NCI-H1048 (cell line): Measurements from ENCODE around the gene RBM44.

Source experiments
- DNase-seq: peaks from one replicate; lab custom pipeline; 2025; lab: John Stamatoyannopoulos, UW

RBM44 gene

DNA sequence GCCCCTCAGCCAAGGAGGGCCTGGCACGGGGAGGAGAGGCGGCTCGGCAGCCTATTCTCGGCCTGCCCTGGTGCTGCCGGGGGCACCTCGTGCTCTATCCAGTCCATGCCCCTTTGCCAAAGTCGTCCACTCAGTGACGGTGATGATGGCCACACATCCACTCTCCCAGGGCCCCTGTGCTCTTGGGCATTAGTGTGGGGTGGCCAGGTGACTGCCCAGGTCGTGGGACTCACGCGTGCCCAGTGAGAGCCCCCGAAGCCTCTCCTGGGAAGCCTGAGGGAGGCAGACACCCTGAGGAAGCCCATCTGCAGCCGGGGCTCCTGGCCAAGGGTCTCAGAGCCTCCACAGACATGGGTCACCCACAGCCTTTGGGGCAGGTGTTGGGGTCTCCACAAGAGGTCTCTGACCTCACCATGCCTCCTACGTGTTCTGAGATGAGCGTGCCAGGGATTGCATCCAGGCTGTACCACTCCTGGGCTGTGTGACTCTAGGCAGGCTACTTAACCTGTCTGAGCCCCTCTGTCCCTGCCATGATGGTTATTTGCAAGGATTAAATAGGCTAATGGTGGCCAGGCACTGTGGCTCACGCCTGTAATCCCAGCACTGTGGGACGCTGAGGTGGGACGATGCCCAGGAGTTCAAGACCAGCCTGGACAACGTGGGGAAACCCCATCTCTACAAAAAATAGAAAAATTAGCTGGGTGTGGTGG lies 73.8 kb downstream of the RBM44 start:
- DNase-seq, result no peak

DNA sequence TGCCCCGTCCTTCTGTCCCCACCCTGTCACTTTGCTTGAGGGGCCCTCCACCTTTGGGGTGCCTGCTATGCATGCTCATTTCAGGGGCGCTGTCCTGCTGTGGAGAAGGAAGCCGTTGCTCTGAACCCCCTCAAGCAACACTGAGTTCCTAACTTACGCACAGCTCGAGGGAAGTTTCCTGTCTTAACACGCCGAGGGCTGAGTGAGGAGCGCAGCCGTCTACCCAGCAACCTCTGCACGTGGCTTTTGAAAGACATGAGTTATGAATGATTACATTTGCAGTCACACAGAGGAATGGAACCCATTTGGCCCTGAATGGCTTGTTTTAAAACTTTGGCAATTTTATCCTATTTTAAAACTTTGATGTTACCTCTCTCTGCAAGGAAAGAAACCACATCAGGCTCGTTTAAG lies 74.8 kb downstream of the RBM44 start:
- no peak for DNase-seq

DNA sequence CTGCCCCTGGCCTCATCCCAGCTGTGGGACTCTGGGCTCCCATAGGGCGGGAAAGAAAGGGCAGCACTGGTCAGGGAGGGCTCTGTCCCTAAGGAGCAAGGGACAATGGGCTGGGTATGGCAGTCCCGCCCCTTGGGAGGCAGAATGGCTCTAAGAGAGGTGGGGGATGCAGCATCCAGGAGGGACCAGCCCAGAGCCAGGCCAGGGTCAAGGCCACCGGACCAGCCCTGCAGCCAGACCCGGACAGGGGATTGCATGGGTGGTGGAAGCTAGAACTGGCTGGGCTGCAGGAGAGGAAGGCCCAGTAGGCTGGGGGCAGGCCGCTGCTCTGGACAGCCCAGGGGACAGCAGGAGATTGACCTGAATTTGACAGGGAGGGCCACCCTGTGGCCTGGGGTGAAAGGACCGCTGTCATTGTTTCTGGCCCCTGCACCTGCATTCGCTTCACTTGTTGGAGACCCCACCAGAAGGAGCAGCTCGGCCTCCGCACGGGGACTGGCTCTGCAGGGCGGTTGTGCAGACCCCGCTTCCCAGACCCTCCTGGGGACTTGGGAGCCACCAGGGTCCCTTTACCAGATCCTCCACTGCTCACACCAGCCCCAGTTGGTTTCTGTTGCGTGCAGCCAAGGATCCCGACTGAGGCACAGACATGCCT lies 75.4 kb downstream of the RBM44 start:
- DNase-seq, result no peak

DNA sequence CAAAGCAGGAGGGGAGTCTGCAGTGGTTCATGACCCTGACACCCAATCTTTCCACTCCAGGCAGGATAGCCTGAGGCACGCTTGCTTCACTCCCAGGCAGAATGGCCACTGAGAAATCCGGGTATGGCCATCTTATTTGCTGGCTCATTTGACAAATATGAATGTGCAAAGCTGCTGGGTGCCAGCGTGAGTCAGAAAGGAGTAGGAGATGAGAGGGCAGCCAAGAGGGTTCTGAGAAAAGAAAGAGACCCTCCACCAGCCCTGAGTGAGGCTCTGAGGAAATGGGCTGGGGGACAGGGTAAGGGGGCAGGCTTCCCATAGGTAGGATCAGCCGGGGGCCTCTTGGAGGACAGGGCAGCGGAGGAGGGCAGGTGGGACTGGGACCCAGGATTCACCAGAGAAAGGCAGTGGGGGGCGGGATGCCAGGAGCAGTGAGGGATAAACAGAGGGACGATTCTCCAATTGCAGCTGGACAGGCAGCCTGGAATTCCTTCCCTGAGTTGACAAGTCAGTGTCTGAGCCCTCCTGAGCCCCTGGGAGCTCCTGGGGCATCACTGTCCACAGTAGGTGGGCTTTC lies 76.1 kb downstream of the RBM44 start:
- no peak for DNase-seq

GRCh38 chr2:237875256-237876060 lies 76.9 kb downstream of the RBM44 start:
- no peak for DNase-seq

GRCh38 chr2:237876061-237876526 lies 77.5 kb downstream of the RBM44 start:
- DNase-seq, result no peak

- DNase-seq, result no peak
Measured at GRCh38 chr2:237876532-237876931, 78.0 kb downstream of the RBM44 start.

- no peak for DNase-seq
Measured at GRCh38 chr2:237876951-237877491, 78.4 kb downstream of the RBM44 start.

DNA sequence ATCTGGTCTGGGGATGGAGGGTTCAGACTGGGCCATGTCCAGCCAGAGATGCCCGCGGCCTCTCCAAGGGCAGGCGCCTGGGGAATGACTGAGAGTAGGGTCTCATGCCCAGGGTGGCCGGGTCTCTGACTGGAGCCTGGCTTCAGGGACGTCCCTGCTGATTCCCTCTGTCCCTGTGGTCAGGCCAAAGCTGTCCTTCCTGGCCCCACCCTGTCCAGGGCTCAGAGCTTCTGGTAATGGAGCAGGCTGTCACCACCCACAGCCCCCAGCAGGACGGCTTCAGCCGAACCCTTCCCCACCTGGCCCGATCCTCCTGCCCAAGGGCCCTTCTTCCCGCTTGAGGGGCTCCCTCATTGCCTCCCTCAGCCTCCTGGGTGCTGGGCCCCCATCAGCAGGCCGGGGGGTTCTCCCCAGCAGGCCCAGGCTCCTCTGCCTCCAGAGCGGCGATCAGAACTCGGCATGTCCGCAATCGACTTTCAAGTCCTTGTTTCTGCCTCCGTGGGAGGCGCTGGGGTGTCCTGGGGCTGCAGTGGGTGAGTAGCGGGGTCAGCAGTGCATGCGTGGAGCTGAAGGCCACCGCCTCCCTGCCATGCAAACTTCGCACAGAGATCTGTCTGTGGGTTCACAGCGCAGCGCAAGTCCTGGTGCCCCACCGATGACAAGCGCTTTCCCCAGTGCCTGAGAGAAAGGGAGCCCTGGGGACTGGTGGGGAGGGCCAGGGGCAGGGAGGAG lies 79.2 kb downstream of the RBM44 start:
- no peak for DNase-seq

GRCh38 chr2:237878321-237879057 lies 79.9 kb downstream of the RBM44 start:
- no peak for DNase-seq

DNA sequence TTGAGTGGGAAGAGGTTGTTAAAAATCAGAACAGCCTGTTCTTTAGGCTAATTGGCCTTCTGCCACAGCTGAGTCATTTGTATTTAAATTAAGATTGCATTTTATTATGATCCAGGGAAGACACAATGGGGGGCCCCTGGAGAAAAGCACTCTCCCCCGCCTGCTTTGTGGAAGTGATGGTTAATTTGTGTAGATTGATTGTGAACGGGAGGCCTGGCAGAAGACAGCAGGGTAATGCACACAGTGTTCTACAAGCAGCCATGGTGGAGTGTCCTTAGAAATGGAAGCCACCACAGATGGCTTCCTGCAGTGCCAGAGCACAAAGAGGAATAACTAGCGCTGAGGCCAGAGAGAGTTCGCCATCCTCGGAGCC lies 80.5 kb downstream of the RBM44 start:
- DNase-seq, result no peak

- no peak for DNase-seq
Measured at GRCh38 chr2:237879991-237880560, 81.5 kb downstream of the RBM44 start.

- DNase-seq, result no peak
Measured at GRCh38 chr2:237882510-237883481, 84.2 kb downstream of the RBM44 start.

- DNase-seq, result no peak
Measured at GRCh38 chr2:237883951-237884446, 85.4 kb downstream of the RBM44 start.

GRCh38 chr2:237884681-237885080 lies 86.1 kb downstream of the RBM44 start:
- DNase-seq, result no peak

DNA sequence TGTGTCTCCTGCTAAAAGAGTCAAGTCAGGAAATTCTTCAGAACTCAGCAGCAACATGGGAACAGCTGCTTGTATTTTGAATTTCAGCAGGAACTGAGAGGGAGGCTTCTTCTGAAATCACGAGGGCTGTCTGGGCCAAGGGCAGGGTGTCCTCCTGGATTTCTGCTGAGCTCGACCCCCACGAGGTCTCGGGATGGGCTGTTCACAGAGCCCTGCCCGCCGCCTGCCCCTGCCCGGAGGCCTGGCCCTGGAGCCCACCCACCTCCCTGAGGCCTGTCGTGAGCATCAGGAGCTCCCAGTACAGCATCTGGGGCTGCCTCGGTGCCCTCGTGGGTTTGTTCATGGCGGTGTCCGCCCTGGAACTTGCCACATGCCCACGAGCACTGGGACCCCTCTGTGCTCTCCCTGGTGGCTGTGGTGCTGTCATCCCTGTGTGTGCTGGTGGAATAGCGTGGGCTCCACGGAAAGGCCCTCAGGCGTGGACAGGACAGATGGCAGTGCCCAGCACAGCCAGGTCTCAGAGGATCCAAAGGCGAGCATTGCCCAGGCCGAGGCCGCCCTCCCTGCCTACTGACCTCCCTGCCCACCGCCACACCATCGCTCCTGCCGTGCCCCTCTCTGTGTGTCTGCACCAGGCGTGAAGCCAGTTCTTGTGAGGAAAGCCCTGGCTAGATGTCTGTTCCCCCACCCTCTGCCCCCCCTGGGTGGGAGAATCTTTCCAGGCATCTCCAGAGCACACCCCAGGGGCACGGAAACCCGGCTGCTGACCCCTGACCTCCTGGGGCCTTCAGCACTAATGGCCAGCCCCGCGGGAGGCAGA lies 86.7 kb downstream of the RBM44 start:
- DNase-seq, result no peak

GRCh38 chr2:237885931-237886684 lies 87.5 kb downstream of the RBM44 start:
- DNase-seq, result no peak
